ENCODE results near the gene ZNF135.

ZNF135 gene

DNA sequence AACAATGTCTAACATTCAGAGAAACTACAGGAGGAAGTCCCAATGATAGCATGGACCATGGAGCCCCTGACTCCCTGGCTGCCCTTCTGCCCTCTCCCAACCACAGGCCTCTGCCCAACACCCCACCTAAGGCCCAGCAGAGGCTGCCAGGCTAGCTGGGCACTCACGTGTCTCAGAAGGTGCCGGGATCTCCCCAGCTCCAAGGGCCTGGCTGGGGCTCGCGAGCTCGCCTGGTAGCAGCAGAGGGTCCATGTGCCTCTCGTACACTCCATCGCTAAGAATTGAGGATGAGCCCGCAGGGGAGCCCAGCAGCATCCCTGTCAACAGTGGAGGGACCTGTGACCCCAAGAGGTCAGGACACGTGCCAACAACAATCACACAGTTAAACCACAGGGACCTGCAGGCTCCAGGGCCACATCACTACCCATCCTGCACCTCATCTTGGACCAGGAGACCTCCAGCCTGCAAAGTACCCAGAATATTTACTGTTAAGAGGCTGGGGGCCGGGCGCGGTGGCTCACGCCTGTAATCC is 29.5 kb downstream of the ZNF135 start:
- H3K36me3 ChIP-seq (ENCODE audit: control insufficient read depth in 4 of 4, insufficient read depth in 4 of 4, low read length in 3 of 4), result peaks cover 12 to 84% (median 47%) of the 10 kb centered on the region in 4 experiments
- WGBS (ENCODE audit: insufficient coverage), result 98% methylated on average over 6 of the region's 13 CpGs
- H3K9me3 ChIP-seq (ENCODE audit: control extremely low read depth in 1 of 5, control insufficient read depth in 4 of 5, insufficient read depth in 2 of 5, low read depth in 1 of 5, low read length in 4 of 5), result peaks cover 2 to 88% (median 71%) of the 10 kb centered on the region in 5 experiments
- no peaks in the 10 kb centered on the region for H3K27me3 ChIP-seq (replicated peaks in 2 of 5; ENCODE audit: control insufficient read depth in 4 of 5, insufficient read depth in 5 of 5, low read length in 4 of 5)
- DNase-seq, result no peak
- ChIA-PET CTCF (interaction anchor here (0.6 kb wide), 1 partner anchor 65 kb away, joined by 4 read pairs; no protein-coding TSS in a partner anchor), POLR2A (no interaction called here)
- H3K27ac ChIP-seq (ENCODE audit: insufficient read depth in 1 of 2, low read depth in 1 of 2, low read length in 2 of 2, poor library complexity in 1 of 2, severe bottlenecking in 2 of 2), result no peak overlapping the region
- H3K4me1 ChIP-seq (ENCODE audit: control extremely low read depth in 1 of 4, control insufficient read depth in 4 of 4, insufficient read depth in 4 of 4, low read length in 3 of 4), result no peaks in the 10 kb centered on the region
- H3K4me3 ChIP-seq (ENCODE audit: control insufficient read depth in 1 of 7, extremely low read depth in 1 of 7, insufficient read depth in 4 of 7, low read depth in 2 of 7, low read length in 6 of 7), result peak overlapping the region in 1 of 7 experiments; percentile 24

DNA sequence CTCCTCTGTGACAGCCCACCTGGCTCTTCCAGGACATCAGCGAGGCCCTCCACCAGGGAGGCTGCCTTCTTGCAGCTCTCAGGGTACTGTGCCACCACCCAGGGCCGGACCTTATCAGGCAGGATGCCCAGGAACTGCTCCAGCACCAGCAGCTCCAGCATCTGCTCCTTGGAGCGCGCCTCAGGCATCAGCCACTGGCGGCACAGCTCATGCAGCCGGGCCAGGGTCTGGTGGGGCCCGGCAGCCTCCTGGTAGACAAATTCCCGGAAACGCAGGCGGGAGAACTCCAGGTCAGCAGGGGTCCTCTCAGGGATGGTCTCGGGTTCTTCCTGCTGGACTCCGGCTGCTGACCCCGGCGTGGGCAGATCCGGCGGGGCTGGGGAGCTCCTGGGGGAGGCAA is 30.8 kb downstream of the ZNF135 start:
- ChIA-PET POLR2A (interaction anchor here (0.6 kb wide), 1 partner anchor 801 kb away, joined by 3 read pairs; no protein-coding TSS in a partner anchor), CTCF (no interaction called here)
- H3K4me3 ChIP-seq (ENCODE audit: control insufficient read depth in 1 of 7, extremely low read depth in 1 of 7, insufficient read depth in 4 of 7, low read depth in 2 of 7, low read length in 6 of 7), result no peak overlapping the region
- peaks cover 0 to 84% (median 66%) of the 10 kb centered on the region in 5 experiments for H3K9me3 ChIP-seq (ENCODE audit: control extremely low read depth in 1 of 5, control insufficient read depth in 4 of 5, insufficient read depth in 2 of 5, low read depth in 1 of 5, low read length in 4 of 5)
- 98% methylated on average over 14 of the region's 16 CpGs for WGBS (ENCODE audit: insufficient coverage)
- no peak overlapping the region for H3K27ac ChIP-seq (ENCODE audit: insufficient read depth in 1 of 2, low read depth in 1 of 2, low read length in 2 of 2, poor library complexity in 1 of 2, severe bottlenecking in 2 of 2)
- no peak for DNase-seq
- H3K36me3 ChIP-seq (ENCODE audit: control insufficient read depth in 4 of 4, insufficient read depth in 4 of 4, low read length in 3 of 4), result peaks cover 9 to 77% (median 40%) of the 10 kb centered on the region in 4 experiments
- no peaks in the 10 kb centered on the region for H3K27me3 ChIP-seq (replicated peaks in 2 of 5; ENCODE audit: control insufficient read depth in 4 of 5, insufficient read depth in 5 of 5, low read length in 4 of 5)
- H3K4me1 ChIP-seq (ENCODE audit: control extremely low read depth in 1 of 4, control insufficient read depth in 4 of 4, insufficient read depth in 4 of 4, low read length in 3 of 4), result no peaks in the 10 kb centered on the region

DNA sequence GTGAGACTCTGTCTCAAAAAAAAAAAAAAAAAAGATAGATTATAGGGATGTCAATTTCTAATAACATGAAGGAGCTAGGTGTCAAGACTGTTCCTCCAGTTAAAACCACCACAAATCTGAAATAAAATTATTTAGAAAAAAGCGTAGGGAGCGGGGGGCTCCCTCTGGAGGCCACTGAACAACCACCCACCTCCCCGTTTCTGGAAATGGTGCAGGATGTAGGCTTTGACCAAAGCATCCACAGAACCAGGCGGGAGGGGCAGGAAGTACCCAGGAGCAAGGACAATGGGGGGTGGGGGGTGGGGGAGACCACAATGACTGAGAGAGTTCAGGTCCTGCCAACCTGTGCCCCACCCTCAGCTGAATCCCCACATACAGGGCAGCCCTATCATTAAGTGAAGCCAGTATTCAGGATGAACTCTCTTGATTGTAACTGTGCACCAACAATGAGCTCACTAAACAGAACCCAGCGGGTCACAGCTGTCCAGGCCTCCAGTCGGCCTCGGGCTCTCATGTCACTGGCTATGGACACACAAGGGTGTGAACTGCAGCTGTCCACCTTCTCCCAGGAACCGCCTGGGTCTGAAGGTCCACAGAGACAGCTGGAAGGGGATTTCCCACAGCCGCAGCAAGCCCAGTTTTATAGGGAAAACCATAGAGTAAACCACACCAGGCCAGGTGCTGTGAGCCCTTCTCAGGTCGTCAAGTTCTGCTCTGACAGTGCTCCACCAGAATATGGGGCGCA is 32.3 kb downstream of the ZNF135 start:
- H3K4me1 ChIP-seq (ENCODE audit: control extremely low read depth in 1 of 4, control insufficient read depth in 4 of 4, insufficient read depth in 4 of 4, low read length in 3 of 4), result no peaks in the 10 kb centered on the region
- H3K4me3 ChIP-seq (ENCODE audit: control insufficient read depth in 1 of 7, extremely low read depth in 1 of 7, insufficient read depth in 4 of 7, low read depth in 2 of 7, low read length in 6 of 7), result no peak overlapping the region
- peaks cover 0 to 83% (median 66%) of the 10 kb centered on the region in 5 experiments for H3K9me3 ChIP-seq (ENCODE audit: control extremely low read depth in 1 of 5, control insufficient read depth in 4 of 5, insufficient read depth in 2 of 5, low read depth in 1 of 5, low read length in 4 of 5)
- no peak overlapping the region for H3K27ac ChIP-seq (ENCODE audit: insufficient read depth in 1 of 2, low read depth in 1 of 2, low read length in 2 of 2, poor library complexity in 1 of 2, severe bottlenecking in 2 of 2)
- DNase-seq, result no peak
- POLR2A ChIA-PET, result interaction anchor here (0.6 kb wide), 1 partner anchor 108 kb away, joined by 5 read pairs; no protein-coding TSS in a partner anchor
- peaks cover 7 to 77% (median 30%) of the 10 kb centered on the region in 4 experiments for H3K36me3 ChIP-seq (ENCODE audit: control insufficient read depth in 4 of 4, insufficient read depth in 4 of 4, low read length in 3 of 4)
- H3K27me3 ChIP-seq (replicated peaks in 2 of 5; ENCODE audit: control insufficient read depth in 4 of 5, insufficient read depth in 5 of 5, low read length in 4 of 5), result no peaks in the 10 kb centered on the region
- WGBS (ENCODE audit: insufficient coverage), result 97% methylated on average over 7 of the region's 11 CpGs
- CTCF ChIA-PET, result interaction anchor here (0.8 kb wide), 1 partner anchor 17 kb away, joined by 3 read pairs; no protein-coding TSS in a partner anchor

- ChIA-PET CTCF (interaction anchor here (1.2 kb wide), 1 partner anchor 25 kb away, joined by 3 read pairs; no protein-coding TSS in a partner anchor), POLR2A (no interaction called here)
- peaks cover 0 to 7% (median 3%) of the 10 kb centered on the region in 4 experiments for H3K4me1 ChIP-seq (ENCODE audit: control extremely low read depth in 1 of 4, control insufficient read depth in 4 of 4, insufficient read depth in 4 of 4, low read length in 3 of 4)
- peaks cover 0 to 65% (median 17%) of the 10 kb centered on the region in 4 experiments for H3K36me3 ChIP-seq (ENCODE audit: control insufficient read depth in 4 of 4, insufficient read depth in 4 of 4, low read length in 3 of 4)
- 100% methylated on average over 1 of the region's 7 CpGs for WGBS (ENCODE audit: insufficient coverage)
- no peak for DNase-seq
- no peaks in the 10 kb centered on the region for H3K27me3 ChIP-seq (replicated peaks in 2 of 5; ENCODE audit: control insufficient read depth in 4 of 5, insufficient read depth in 5 of 5, low read length in 4 of 5)
- no peak overlapping the region for H3K4me3 ChIP-seq (ENCODE audit: control insufficient read depth in 1 of 7, extremely low read depth in 1 of 7, insufficient read depth in 4 of 7, low read depth in 2 of 7, low read length in 6 of 7)
- peaks cover 0 to 69% (median 60%) of the 10 kb centered on the region in 5 experiments for H3K9me3 ChIP-seq (ENCODE audit: control extremely low read depth in 1 of 5, control insufficient read depth in 4 of 5, insufficient read depth in 2 of 5, low read depth in 1 of 5, low read length in 4 of 5)
- no peak overlapping the region for H3K27ac ChIP-seq (ENCODE audit: insufficient read depth in 1 of 2, low read depth in 1 of 2, low read length in 2 of 2, poor library complexity in 1 of 2, severe bottlenecking in 2 of 2)
Measured at GRCh38 chr19:58093071-58093470, 34.0 kb downstream of the ZNF135 start.

DNA sequence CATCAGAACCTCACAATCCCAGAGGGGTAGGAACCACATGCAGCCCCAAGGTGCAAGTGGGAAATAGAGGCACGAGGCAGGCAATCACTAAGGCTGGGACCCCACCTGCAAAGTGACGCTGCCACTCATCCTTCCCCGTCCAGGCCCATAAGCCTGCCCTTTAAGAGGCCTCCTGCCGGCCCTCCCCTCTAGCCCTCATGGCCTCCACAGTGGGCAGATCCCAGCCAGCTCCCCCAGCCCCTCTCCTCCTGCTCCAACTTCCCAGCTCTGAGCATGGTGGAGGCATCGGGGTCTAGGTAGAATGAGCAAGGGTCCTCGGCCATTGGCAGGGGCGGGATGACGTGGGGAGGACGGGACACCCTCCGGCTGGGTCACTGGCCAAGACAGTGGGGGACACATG is 36.2 kb downstream of the ZNF135 start:
- WGBS (ENCODE audit: insufficient coverage), result 95% methylated on average over 7 of the region's 10 CpGs
- POLR2A ChIA-PET, result no interaction called here
- H3K4me1 ChIP-seq (ENCODE audit: control extremely low read depth in 1 of 4, control insufficient read depth in 4 of 4, insufficient read depth in 4 of 4, low read length in 3 of 4), result peaks cover 2 to 19% (median 8%) of the 10 kb centered on the region in 4 experiments

GRCh38 chr19:58096884-58097283 is 37.8 kb downstream of the ZNF135 start:
- peaks cover 0 to 58% (median 50%) of the 10 kb centered on the region in 5 experiments for H3K9me3 ChIP-seq (ENCODE audit: control extremely low read depth in 1 of 5, control insufficient read depth in 4 of 5, insufficient read depth in 2 of 5, low read depth in 1 of 5, low read length in 4 of 5)

More for the DNA sequence above, 36.2 kb downstream of the ZNF135 start:
- Histone ChIP-seq H3K4me3 (ENCODE audit: control insufficient read depth in 1 of 7, extremely low read depth in 1 of 7, insufficient read depth in 4 of 7, low read depth in 2 of 7, low read length in 6 of 7) (no peak overlapping the region), H3K27ac (ENCODE audit: insufficient read depth in 1 of 2, low read depth in 1 of 2, low read length in 2 of 2, poor library complexity in 1 of 2, severe bottlenecking in 2 of 2) (no peak overlapping the region), H3K27me3 (replicated peaks in 2 of 5; ENCODE audit: control insufficient read depth in 4 of 5, insufficient read depth in 5 of 5, low read length in 4 of 5) (no peaks in the 10 kb centered on the region), H3K9me3 (ENCODE audit: control extremely low read depth in 1 of 5, control insufficient read depth in 4 of 5, insufficient read depth in 2 of 5, low read depth in 1 of 5, low read length in 4 of 5) (peaks cover 0 to 57% (median 48%) of the 10 kb centered on the region in 5 experiments), H3K36me3 (ENCODE audit: control insufficient read depth in 4 of 4, insufficient read depth in 4 of 4, low read length in 3 of 4) (peaks cover 0 to 48% (median 8%) of the 10 kb centered on the region in 4 experiments)
- CTCF ChIA-PET, result interaction anchor here (0.6 kb wide), 1 partner anchor 59 kb away, joined by 3 read pairs; no protein-coding TSS in a partner anchor
- DNase-seq, result no peak

More at GRCh38 chr19:58096884-58097283, 37.8 kb downstream of the ZNF135 start:
- H3K4me3 ChIP-seq (ENCODE audit: control insufficient read depth in 1 of 7, extremely low read depth in 1 of 7, insufficient read depth in 4 of 7, low read depth in 2 of 7, low read length in 6 of 7), result peak overlapping the region in 5 of 7 experiments; percentile 8 to 92 (median 62)
- DNase-seq, result no peak
- WGBS (ENCODE audit: insufficient coverage), result 90% methylated on average over 13 of the region's 13 CpGs
- ChIA-PET POLR2A (no interaction called here), CTCF (no interaction called here)
- H3K27me3 ChIP-seq (replicated peaks in 2 of 5; ENCODE audit: control insufficient read depth in 4 of 5, insufficient read depth in 5 of 5, low read length in 4 of 5), result no peaks in the 10 kb centered on the region
- H3K27ac ChIP-seq (ENCODE audit: insufficient read depth in 1 of 2, low read depth in 1 of 2, low read length in 2 of 2, poor library complexity in 1 of 2, severe bottlenecking in 2 of 2), result peak overlapping the region; percentile 100
- peaks cover 2 to 19% (median 8%) of the 10 kb centered on the region in 4 experiments for H3K4me1 ChIP-seq (ENCODE audit: control extremely low read depth in 1 of 4, control insufficient read depth in 4 of 4, insufficient read depth in 4 of 4, low read length in 3 of 4)
- peaks cover 0 to 42% (median 6%) of the 10 kb centered on the region in 4 experiments for H3K36me3 ChIP-seq (ENCODE audit: control insufficient read depth in 4 of 4, insufficient read depth in 4 of 4, low read length in 3 of 4)

Data from common myeloid progenitor, CD34-positive (primary cell).